Activated naive CD4-positive, alpha-beta T cell treated with anti-CD3 and anti-CD28 coated beads, Interleukin-2, amount 50 U/mL, for 24 hours (primary cell): ENCODE data around the gene DAPK1.

Experiments
- H3K27ac Mint-ChIP-seq: one replicate; pipeline ENCODE4 v1.8.0; 2021; ENCODE audit warnings: mild to moderate bottlenecking, mixed read lengths
- H3K27me3 Mint-ChIP-seq: one replicate; pipeline ENCODE4 v1.8.0; 2021; ENCODE audit warnings: mixed read lengths
- H3K36me3 Mint-ChIP-seq: one replicate; pipeline ENCODE4 v1.8.0; 2021; ENCODE audit warnings: mixed read lengths
- H3K4me1 Mint-ChIP-seq: one replicate; pipeline ENCODE4 v1.8.0; 2021; ENCODE audit warnings: mixed read lengths
- H3K4me3 Mint-ChIP-seq: one replicate; pipeline ENCODE4 v1.8.0; 2021; ENCODE audit warnings: mild to moderate bottlenecking, mixed read lengths
- H3K9me3 Mint-ChIP-seq: one replicate; pipeline ENCODE4 v1.8.0; 2021; ENCODE audit warnings: mixed read lengths

The DAPK1 gene

DNA sequence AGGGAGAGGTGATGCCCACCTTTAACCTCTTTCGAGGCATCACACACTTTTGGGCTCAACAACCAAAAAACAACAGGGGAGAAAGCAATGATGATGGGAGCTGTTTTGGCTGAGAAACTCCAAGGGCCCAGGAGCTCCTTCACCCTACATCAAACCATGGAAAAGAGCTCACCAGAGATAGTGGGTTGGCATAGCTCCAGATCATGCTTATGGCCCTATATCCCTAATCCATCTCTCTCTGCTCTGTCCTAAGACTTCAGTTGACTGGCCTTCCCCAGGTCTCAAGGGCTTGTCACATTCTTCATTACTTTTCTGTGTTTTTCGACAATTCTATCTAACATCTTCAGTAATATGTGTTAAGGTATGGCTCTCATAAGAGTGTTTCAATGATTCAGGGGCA, 222.5 kb downstream of the DAPK1 start:
- Mint-ChIP-seq H3K4me3 (no peak overlapping the region), H3K9me3 (no peaks in the 10 kb centered on the region), H3K4me1 (peaks cover 2% of the 10 kb centered on the region), H3K27me3 (no peaks in the 10 kb centered on the region), H3K36me3 (no peaks in the 10 kb centered on the region), H3K27ac (no peak overlapping the region)

DNA sequence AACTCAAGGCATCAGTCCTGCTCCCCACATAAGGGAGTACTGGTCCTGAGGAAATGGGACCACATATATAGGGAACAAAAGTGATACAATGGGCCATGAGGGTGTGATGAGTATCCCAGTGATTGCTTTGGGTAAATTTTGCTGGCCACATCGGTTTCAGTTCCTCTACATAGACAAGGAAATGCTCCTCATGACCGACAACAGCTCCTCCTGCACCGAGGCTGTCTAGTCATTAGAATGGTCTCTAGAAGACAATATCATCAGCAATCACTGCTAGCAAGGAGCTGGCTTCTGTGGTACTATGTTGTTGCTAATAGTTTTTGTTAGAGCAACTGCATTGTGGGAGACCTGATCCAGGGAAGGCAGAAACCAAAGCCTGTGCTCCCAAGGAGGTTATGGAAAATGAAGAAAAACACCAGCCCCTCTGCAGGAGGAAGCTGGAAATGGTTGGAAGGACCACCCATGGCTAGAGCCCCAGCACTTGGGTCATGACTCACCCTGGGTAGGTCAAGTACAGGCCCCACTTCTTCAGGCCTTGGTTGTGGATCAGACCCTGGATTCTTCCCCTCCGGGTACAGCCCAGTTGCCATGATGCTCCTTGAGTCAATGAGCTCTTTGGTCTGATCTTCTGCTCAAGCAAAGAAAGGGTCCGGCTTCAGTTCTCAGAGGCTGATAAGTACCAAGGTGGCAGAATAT, 224.9 kb downstream of the DAPK1 start:
- Mint-ChIP-seq H3K36me3 (no peaks in the 10 kb centered on the region), H3K4me1 (peaks cover 17% of the 10 kb centered on the region), H3K9me3 (no peaks in the 10 kb centered on the region), H3K27me3 (no peaks in the 10 kb centered on the region), H3K4me3 (no peak overlapping the region), H3K27ac (no peak overlapping the region)

GRCh38 chr9:87725356-87725899, 227.8 kb downstream of the DAPK1 start:
- peaks cover 2% of the 10 kb centered on the region for H3K36me3 Mint-ChIP-seq
- no peaks in the 10 kb centered on the region for H3K27me3 Mint-ChIP-seq
- H3K4me3 Mint-ChIP-seq, result peak overlapping the region; percentile 93
- no peaks in the 10 kb centered on the region for H3K9me3 Mint-ChIP-seq
- peak overlapping the region; percentile 96 for H3K27ac Mint-ChIP-seq
- H3K4me1 Mint-ChIP-seq, result peaks cover 41% of the 10 kb centered on the region

DNA sequence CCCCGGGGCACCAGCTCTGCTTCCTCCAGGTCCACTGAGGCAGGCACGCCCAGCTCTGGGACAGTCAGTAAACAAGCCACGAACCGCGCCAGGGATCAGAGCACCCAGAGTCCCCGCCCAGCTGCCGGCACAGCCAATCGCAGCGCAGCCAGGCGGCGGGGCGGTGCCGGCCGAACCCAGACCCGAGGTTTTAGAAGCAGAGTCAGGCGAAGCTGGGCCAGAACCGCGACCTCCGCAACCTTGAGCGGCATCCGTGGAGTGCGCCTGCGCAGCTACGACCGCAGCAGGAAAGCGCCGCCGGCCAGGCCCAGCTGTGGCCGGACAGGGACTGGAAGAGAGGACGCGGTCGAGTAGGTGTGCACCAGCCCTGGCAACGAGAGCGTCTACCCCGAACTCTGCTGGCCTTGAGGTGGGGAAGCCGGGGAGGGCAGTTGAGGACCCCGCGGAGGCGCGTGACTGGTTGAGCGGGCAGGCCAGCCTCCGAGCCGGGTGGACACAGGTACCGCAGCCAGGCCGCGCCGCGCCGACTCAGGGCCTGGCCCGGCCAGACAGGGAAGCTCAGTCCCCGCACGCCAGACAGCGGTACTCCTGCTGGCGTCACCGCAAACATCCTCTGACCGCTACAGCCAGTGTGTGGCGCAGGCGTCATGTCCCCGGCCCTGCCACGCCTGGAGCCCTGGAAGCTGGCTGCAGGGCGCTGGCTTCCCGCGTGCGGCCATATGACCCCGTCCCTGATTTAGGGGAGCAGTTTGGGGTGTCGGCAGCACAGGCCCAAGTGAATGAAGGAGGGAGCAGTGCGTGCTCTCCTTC, 228.4 kb downstream of the DAPK1 start, which contains the start of gene CTSL:
TSS of gene CTSL (plus strand) at position 220 of the 810 bp plus-strand sequence. CDS start 1,485 bp downstream, outside the sequence.
- Mint-ChIP-seq H3K4me1 (peaks cover 44% of the 10 kb centered on the region), H3K4me3 (peak within 1 kb of the TSS; percentile 93), H3K36me3 (peaks cover 5% of the 10 kb centered on the region), H3K9me3 (no peaks in the 10 kb centered on the region), H3K27ac (peak within 1 kb of the TSS; percentile 96), H3K27me3 (no peaks in the 10 kb centered on the region)

DNA sequence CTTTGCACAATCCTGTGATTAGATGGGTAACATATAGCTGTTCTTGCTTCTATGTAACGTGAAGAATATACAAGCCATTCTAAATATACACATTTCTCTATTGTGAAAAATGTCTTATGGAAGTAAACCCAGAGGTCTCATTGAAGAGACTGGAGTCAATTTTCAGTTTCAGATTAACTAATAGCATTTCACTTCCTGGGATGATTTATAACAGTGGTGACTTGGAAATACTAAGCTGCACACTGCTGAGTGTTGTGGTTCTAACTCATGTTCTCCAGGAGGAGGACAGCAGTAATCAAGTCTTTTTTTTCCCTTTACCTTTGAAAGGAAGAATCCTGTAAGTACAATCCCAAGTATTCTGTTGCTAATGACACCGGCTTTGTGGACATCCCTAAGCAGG, 231.6 kb downstream of the DAPK1 start:
- peaks cover 54% of the 10 kb centered on the region for H3K4me1 Mint-ChIP-seq
- H3K4me3 Mint-ChIP-seq, result peak overlapping the region; percentile 11
- peaks cover 4% of the 10 kb centered on the region for H3K27me3 Mint-ChIP-seq
- H3K9me3 Mint-ChIP-seq, result no peaks in the 10 kb centered on the region
- peaks cover 7% of the 10 kb centered on the region for H3K36me3 Mint-ChIP-seq
- no peak overlapping the region for H3K27ac Mint-ChIP-seq

DNA sequence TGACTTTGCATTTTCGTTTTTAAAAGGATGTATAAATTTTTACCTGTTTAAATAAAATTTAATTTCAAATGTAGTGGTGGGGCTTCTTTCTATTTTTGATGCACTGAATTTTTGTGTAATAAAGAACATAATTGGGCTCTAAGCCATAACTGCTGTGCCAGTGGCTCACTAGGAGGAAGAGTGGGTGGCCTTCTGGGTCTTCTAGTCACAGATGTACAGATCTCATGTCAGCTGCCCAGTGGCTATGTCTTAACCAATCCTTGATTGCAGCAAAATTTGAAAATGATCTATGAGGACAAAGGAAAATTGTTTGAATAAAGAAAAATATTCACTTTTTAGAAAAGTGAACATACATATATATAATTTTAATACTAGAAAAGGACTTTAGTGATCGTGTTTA, 233.7 kb downstream of the DAPK1 start:
- Mint-ChIP-seq H3K27me3 (peaks cover 7% of the 10 kb centered on the region), H3K9me3 (peaks cover 4% of the 10 kb centered on the region), H3K4me1 (peaks cover 47% of the 10 kb centered on the region), H3K36me3 (peaks cover 7% of the 10 kb centered on the region), H3K4me3 (no peak overlapping the region), H3K27ac (no peak overlapping the region)

- Mint-ChIP-seq H3K27ac (no peak overlapping the region), H3K4me3 (no peak overlapping the region), H3K36me3 (peaks cover 7% of the 10 kb centered on the region), H3K9me3 (peaks cover 4% of the 10 kb centered on the region), H3K4me1 (peaks cover 40% of the 10 kb centered on the region), H3K27me3 (peaks cover 7% of the 10 kb centered on the region)
These were observed 234.7 kb downstream of the DAPK1 start for GRCh38 chr9:87732344-87732743.

DNA sequence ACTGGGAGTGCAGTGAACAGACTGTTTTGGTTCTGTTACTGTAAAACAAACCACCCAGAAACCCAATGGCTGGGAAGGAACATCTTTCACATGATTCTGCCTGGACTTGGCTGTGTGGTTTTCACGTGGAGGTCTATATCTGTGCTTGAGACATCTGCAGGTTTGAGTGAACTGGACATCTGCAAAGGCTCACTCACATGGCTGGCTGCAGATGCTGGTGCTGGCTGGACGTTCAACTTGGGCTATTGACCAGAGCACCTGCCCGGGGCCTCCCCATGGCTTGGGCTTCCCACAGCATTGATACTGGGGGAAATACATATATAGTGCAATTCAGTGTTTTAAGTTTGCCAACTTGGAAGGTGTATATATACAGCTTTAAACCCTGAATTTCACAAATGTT, 235.1 kb downstream of the DAPK1 start:
- Mint-ChIP-seq H3K36me3 (peaks cover 6% of the 10 kb centered on the region), H3K9me3 (peaks cover 6% of the 10 kb centered on the region)

DNA sequence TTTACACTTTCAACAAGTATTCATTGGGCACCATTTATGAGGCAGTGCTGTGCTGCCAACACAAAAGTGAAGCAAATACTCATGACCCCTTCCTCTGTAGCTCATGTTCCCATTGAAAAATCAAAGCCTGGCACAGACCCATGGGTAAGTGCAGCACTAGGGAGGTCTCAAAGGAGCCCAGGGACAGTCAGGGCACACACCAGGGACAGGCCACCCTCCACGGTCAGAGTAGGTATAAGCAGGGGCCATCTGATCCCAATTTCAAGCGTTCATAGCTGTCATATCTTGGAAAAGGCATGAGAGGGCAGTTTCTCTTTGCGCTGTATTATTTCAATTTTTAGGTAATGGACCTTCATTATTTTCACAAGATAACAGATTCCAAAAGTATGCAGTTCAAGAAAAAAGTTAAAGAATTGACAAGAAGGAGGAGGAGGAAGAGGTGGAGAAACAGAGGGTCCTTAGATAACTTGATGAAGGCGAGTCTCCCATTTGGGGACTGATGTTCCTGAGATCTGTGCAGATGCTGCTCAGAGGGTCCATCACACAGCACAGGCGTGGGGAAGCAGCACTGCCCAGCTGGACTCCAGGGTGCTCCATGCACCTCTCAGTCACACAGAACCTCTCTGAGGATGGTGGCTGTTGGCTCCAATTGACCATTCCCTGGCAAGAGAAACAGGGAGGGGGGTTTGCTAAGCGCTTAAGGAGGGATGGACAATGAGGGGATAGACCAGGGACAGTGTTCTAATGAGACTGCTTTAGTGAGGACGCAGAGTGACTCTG, 235.8 kb downstream of the DAPK1 start:
- Mint-ChIP-seq H3K27me3 (peaks cover 9% of the 10 kb centered on the region), H3K36me3 (peaks cover 5% of the 10 kb centered on the region), H3K9me3 (peaks cover 10% of the 10 kb centered on the region), H3K4me3 (no peak overlapping the region), H3K27ac (no peak overlapping the region), H3K4me1 (peaks cover 30% of the 10 kb centered on the region)

More for the DNA sequence above, 235.1 kb downstream of the DAPK1 start:
- Mint-ChIP-seq H3K27ac (no peak overlapping the region), H3K4me3 (no peak overlapping the region), H3K27me3 (peaks cover 9% of the 10 kb centered on the region), H3K4me1 (peaks cover 37% of the 10 kb centered on the region)

GRCh38 chr9:87734106-87734505, 236.4 kb downstream of the DAPK1 start:
- H3K27me3 Mint-ChIP-seq, result peaks cover 9% of the 10 kb centered on the region
- H3K4me1 Mint-ChIP-seq, result peaks cover 23% of the 10 kb centered on the region
- peaks cover 10% of the 10 kb centered on the region for H3K9me3 Mint-ChIP-seq
- peaks cover 5% of the 10 kb centered on the region for H3K36me3 Mint-ChIP-seq
- H3K4me3 Mint-ChIP-seq, result no peak overlapping the region
- no peak overlapping the region for H3K27ac Mint-ChIP-seq

GRCh38 chr9:87739546-87739945, 241.9 kb downstream of the DAPK1 start:
- Mint-ChIP-seq H3K4me1 (peaks cover 13% of the 10 kb centered on the region), H3K36me3 (peaks cover 1% of the 10 kb centered on the region), H3K27me3 (peaks cover 6% of the 10 kb centered on the region), H3K27ac (no peak overlapping the region), H3K4me3 (no peak overlapping the region), H3K9me3 (peaks cover 10% of the 10 kb centered on the region)

DNA sequence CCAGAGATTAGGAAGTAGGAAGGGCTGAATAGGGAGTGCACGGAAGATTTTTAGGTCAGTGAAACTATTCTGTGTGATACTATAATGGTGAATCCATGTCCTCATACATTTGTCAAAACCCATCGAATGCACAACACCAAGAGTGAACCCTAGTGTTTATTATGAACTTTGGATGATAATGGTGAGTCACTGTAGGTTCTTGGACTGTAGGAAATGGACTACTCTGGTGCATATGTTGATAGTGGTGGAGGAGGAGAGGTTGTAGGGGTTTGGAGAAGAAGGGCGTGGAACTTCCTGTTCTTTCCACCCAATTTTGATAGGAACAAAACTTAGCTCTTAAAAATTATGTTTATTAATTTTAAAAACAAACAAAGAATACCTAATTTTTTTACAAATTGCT, 242.5 kb downstream of the DAPK1 start:
- peaks cover 1% of the 10 kb centered on the region for H3K36me3 Mint-ChIP-seq
- H3K4me3 Mint-ChIP-seq, result no peak overlapping the region
- peaks cover 6% of the 10 kb centered on the region for H3K27me3 Mint-ChIP-seq
- peaks cover 13% of the 10 kb centered on the region for H3K4me1 Mint-ChIP-seq
- H3K27ac Mint-ChIP-seq, result no peak overlapping the region
- peaks cover 9% of the 10 kb centered on the region for H3K9me3 Mint-ChIP-seq

DNA sequence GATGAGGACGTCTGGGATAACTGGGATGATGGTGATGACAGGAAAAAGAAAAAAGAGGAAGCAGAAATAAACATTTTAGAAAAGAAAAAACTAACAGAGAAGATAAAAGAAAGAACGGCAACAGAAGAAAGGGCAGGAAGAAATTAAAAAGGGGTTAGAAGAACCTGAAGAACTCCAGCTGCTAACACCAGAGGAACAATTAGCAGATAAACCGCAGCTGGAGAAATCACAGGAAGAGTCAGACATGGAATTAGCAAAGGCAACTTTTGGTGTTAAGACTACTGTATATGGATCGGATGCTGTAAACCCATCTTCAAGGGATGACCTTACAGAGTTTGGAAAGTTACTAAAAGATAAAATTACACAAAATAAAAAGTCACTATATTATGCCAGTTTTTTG, 243.7 kb downstream of the DAPK1 start:
- Mint-ChIP-seq H3K27me3 (peaks cover 3% of the 10 kb centered on the region), H3K9me3 (peaks cover 6% of the 10 kb centered on the region), H3K36me3 (peaks cover 1% of the 10 kb centered on the region), H3K27ac (no peak overlapping the region), H3K4me3 (no peak overlapping the region), H3K4me1 (peaks cover 13% of the 10 kb centered on the region)

DNA sequence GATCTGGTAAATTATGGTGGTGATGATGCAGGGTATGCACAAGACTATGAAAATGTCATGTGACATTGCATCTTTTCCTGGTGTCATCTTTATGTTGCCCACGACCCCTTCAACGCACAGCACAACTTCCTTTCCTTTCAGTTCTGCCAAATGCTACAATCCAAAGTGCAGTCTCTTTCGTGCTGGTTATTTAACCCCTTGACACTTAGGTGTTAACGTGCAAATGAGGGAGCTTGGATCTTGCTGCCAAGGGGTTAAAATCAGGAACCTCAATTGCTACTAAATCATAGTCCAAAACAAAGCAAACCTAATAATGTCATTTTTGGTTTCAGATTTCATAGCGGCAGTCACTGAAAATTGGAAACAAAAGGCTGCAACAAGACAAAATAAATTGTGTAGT, 244.2 kb downstream of the DAPK1 start:
- no peak overlapping the region for H3K4me3 Mint-ChIP-seq
- peaks cover 13% of the 10 kb centered on the region for H3K4me1 Mint-ChIP-seq
- H3K9me3 Mint-ChIP-seq, result peaks cover 6% of the 10 kb centered on the region
- H3K36me3 Mint-ChIP-seq, result peaks cover 1% of the 10 kb centered on the region
- no peak overlapping the region for H3K27ac Mint-ChIP-seq
- H3K27me3 Mint-ChIP-seq, result peaks cover 3% of the 10 kb centered on the region

GRCh38 chr9:87742813-87743428, 245.3 kb downstream of the DAPK1 start:
- Mint-ChIP-seq H3K36me3 (peaks cover 1% of the 10 kb centered on the region), H3K4me3 (no peak overlapping the region), H3K27ac (no peak overlapping the region), H3K27me3 (peaks cover 1% of the 10 kb centered on the region), H3K4me1 (peaks cover 13% of the 10 kb centered on the region), H3K9me3 (peaks cover 2% of the 10 kb centered on the region)
